CD8-positive, alpha-beta memory T cell (primary cell): ENCODE results near the gene MOSPD3. TPM values are rescaled to one million over a fixed set of nuclear protein-coding genes. Genes with fewer than 3 reads are reported as not detected.
A peak's percentile ranks its signal among the peaks of the same experiment; 100 is the strongest.

Experiments
- CTCF ChIA-PET: fragments of 350-600 bp; sonication (Branson Sonifier 250); formaldehyde crosslinking; loops from one replicate; lab custom pipeline; 2021; ENCODE audit warnings: antibody characterized with exemption; lab: Charles Lee
- POLR2A ChIA-PET: fragments of 350-600 bp; sonication (Branson Sonifier 250); formaldehyde crosslinking; loops from one replicate; lab custom pipeline; 2021; ENCODE audit warnings: antibody characterized with exemption; lab: Charles Lee
- DNase-seq, 5 donors: peaks; one replicate each; pipeline versions ENCODE4 v3.0.0 to v3.0.0-alpha.2; 2020 to 2022; ENCODE audit warnings: mixed read lengths in 1 of 5
- H3K27ac ChIP-seq: one replicate; pipeline ENCODE4 v1.7.0; 2013; ENCODE audit warnings: low read depth, mild to moderate bottlenecking, low read length, moderate library complexity
- H3K27me3 ChIP-seq: 2 replicates; pipeline ENCODE4 v1.7.0; 2013; ENCODE audit warnings: low read length, mild to moderate bottlenecking; ENCODE audit not compliant: insufficient read depth, poor library complexity, severe bottlenecking
- H3K36me3 ChIP-seq: 2 replicates; pipeline ENCODE4 v1.7.0; 2013; ENCODE audit warnings: mild to moderate bottlenecking, low read length, moderate library complexity; ENCODE audit not compliant: insufficient read depth
- H3K4me1 ChIP-seq: 2 replicates; pipeline ENCODE4 v1.7.0; 2013; ENCODE audit warnings: mild to moderate bottlenecking, low read length, moderate library complexity; ENCODE audit not compliant: insufficient read depth
- H3K4me3 ChIP-seq: 2 replicates; pipeline ENCODE4 v1.7.0; 2013; ENCODE audit warnings: mild to moderate bottlenecking, low read length
- H3K9me3 ChIP-seq: 2 replicates; pipeline ENCODE4 v1.7.0; 2013; ENCODE audit warnings: mild to moderate bottlenecking, low read length
- H3K27ac Mint-ChIP-seq, 8 donors: one replicate each; pipeline ENCODE4 v1.8.0; 2020 to 2021; ENCODE audit warnings: mixed read lengths in 8 of 8, mild to moderate bottlenecking in 6 of 8, inconsistent platforms in 3 of 8, moderate library complexity in 3 of 8
- H3K27me3 Mint-ChIP-seq, 2 donors: one replicate each; pipeline ENCODE4 v1.8.0; 2020 to 2021; ENCODE audit warnings: mixed read lengths in 2 of 2, mild to moderate bottlenecking in 1 of 2, moderate library complexity in 1 of 2
- H3K36me3 Mint-ChIP-seq, 3 donors: one replicate each; pipeline ENCODE4 v1.8.0; 2020 to 2021; ENCODE audit warnings: mixed read lengths in 3 of 3, inconsistent platforms in 1 of 3, mild to moderate bottlenecking in 1 of 3
- H3K4me1 Mint-ChIP-seq, 3 donors: one replicate each; pipeline ENCODE4 v1.8.0; 2020 to 2021; ENCODE audit warnings: mixed read lengths in 3 of 3, inconsistent platforms in 1 of 3, mild to moderate bottlenecking in 1 of 3
- H3K4me3 Mint-ChIP-seq, 7 donors: one replicate each; pipeline ENCODE4 v1.8.0; 2020 to 2021; ENCODE audit warnings: mixed read lengths in 7 of 7, mild to moderate bottlenecking in 6 of 7, moderate library complexity in 4 of 7, inconsistent platforms in 2 of 7
- H3K9me3 Mint-ChIP-seq, 5 donors: one replicate each; pipeline ENCODE4 v1.8.0; 2020 to 2022; ENCODE audit warnings: mixed read lengths in 5 of 5, mild to moderate bottlenecking in 3 of 5, moderate library complexity in 2 of 5, inconsistent platforms in 1 of 5
- polyA plus RNA-seq: library from polyadenylated mRNA; unstranded; fragments of 300-500 nt; fragmentation: Illumina TruSeq; gene quantifications from one replicate; pipeline ENCODE4 v1.2.3, GENCODE V29; 2021
- total RNA-seq, 2 experiments: library from RNA; stranded (reverse); gene quantifications; one replicate each; pipeline ENCODE4 v1.2.3, GENCODE V29; 2021

Gene MOSPD3
- total and polyA plus RNA-seq, 3 experiments from 2014 or later: 16.2 to 29.7 (median 16.3) TPM

GRCh38 chr7:100582650-100583049 is 29.7 kb upstream of the MOSPD3 start:
- no peaks in the 10 kb centered on the region for H3K27me3 ChIP-seq
- ChIA-PET CTCF (interaction anchor here (0.9 to 9.5 kb wide), 4 partner anchors 20 to 123 kb away, joined by 4 to 133 read pairs (median 25); partner anchors contain the start of gene POP7), POLR2A (interaction anchor here (0.8 to 6.0 kb wide), 6 partner anchors 11 to 155 kb away, joined by 3 to 42 read pairs (median 10); partner anchors contain the start of genes MEPCE, MOSPD3, POP7 and ZCWPW1)
- no peaks in the 10 kb centered on the region for H3K9me3 ChIP-seq
- H3K36me3 ChIP-seq: peaks cover 45% of the 10 kb centered on the region
- Mint-ChIP-seq H3K4me1 (peaks cover 25 to 50% (median 31%) of the 10 kb centered on the region in 3 donors), H3K27me3 (peaks cover 0 to 3% of the 10 kb centered on the region in 2 donors), H3K9me3 (no peaks in the 10 kb centered on the region), H3K4me3 (peak overlapping the region in 6 of 7 donors; percentile 91 to 99 (median 98)), H3K36me3 (peaks cover 0 to 39% (median 2%) of the 10 kb centered on the region in 3 donors), H3K27ac (peak overlapping the region; percentile 80 to 99 (median 95))
- no peak for DNase-seq
- H3K4me3 ChIP-seq: peak overlapping the region; percentile 87
- peak overlapping the region; percentile 68 for H3K27ac ChIP-seq
- peaks cover 54% of the 10 kb centered on the region for H3K4me1 ChIP-seq

GRCh38 chr7:100583132-100584053 is 28.9 kb upstream of the MOSPD3 start:
- H3K4me3 ChIP-seq: peak overlapping the region; percentile 87
- peaks cover 54% of the 10 kb centered on the region for H3K4me1 ChIP-seq
- peak overlapping the region; percentile 91 to 99 (median 98) for H3K4me3 Mint-ChIP-seq
- ChIA-PET CTCF (interaction anchor here (0.8 to 9.5 kb wide), 15 partner anchors 9 to 269 kb away, joined by 3 to 133 read pairs (median 6); partner anchors contain the start of genes MOSPD3, POP7 and SLC12A9), POLR2A (interaction anchor here (0.6 to 6.0 kb wide), 10 partner anchors 12 to 154 kb away, joined by 3 to 42 read pairs (median 6); partner anchors contain the start of genes MEPCE, MOSPD3, POP7 and TSC22D4)
- H3K27ac ChIP-seq: peak overlapping the region; percentile 68
- peak overlapping the region; percentile 85 to 99 (median 95) for H3K27ac Mint-ChIP-seq
- H3K9me3 Mint-ChIP-seq: no peaks in the 10 kb centered on the region
- peaks cover 39% of the 10 kb centered on the region for H3K36me3 ChIP-seq
- peak; percentile 47 to 84 (median 74) for DNase-seq
- peaks cover 29 to 54% (median 31%) of the 10 kb centered on the region in 3 donors for H3K4me1 Mint-ChIP-seq
- peaks cover 0 to 3% of the 10 kb centered on the region in 2 donors for H3K27me3 Mint-ChIP-seq
- no peaks in the 10 kb centered on the region for H3K27me3 ChIP-seq
- H3K9me3 ChIP-seq: no peaks in the 10 kb centered on the region
- peaks cover 0 to 33% (median 2%) of the 10 kb centered on the region in 3 donors for H3K36me3 Mint-ChIP-seq

GRCh38 chr7:100584054-100584682 is 28.2 kb upstream of the MOSPD3 start:
- Mint-ChIP-seq H3K36me3 (peaks cover 0 to 26% (median 2%) of the 10 kb centered on the region in 3 donors), H3K4me1 (peaks cover 30 to 56% (median 31%) of the 10 kb centered on the region in 3 donors), H3K4me3 (peak overlapping the region; percentile 91 to 99 (median 98)), H3K27me3 (peaks cover 0 to 3% of the 10 kb centered on the region in 2 donors), H3K27ac (peak overlapping the region; percentile 85 to 99 (median 95)), H3K9me3 (no peaks in the 10 kb centered on the region)
- H3K4me1 ChIP-seq: peaks cover 54% of the 10 kb centered on the region
- ChIA-PET CTCF (interaction anchor here (0.6 to 9.5 kb wide), 21 partner anchors 10 to 268 kb away, joined by 3 to 133 read pairs (median 5); partner anchors contain the start of genes AGFG2, GNB2, MOSPD3 and POP7), POLR2A (interaction anchor here (0.6 to 6.0 kb wide), 14 partner anchors 10 to 155 kb away, joined by 3 to 42 read pairs (median 6); partner anchors contain the start of genes MEPCE, MOSPD3, POP7 and TSC22D4)
- peaks cover 32% of the 10 kb centered on the region for H3K36me3 ChIP-seq
- H3K27ac ChIP-seq: peak overlapping the region; percentile 92
- H3K9me3 ChIP-seq: no peaks in the 10 kb centered on the region
- H3K27me3 ChIP-seq: no peaks in the 10 kb centered on the region
- DNase-seq: no peak
- peak overlapping the region; percentile 87 for H3K4me3 ChIP-seq

GRCh38 chr7:100584683-100585510 is 27.4 kb upstream of the MOSPD3 start:
- ChIA-PET POLR2A (interaction anchor here (0.6 to 6.0 kb wide), 22 partner anchors 7 to 156 kb away, joined by 3 to 42 read pairs (median 8); partner anchors contain the start of genes AGFG2, MEPCE, MOSPD3 and POP7), CTCF (interaction anchor here (0.6 to 9.5 kb wide), 20 partner anchors 12 to 267 kb away, joined by 3 to 133 read pairs (median 4); partner anchors contain the start of genes AGFG2, GNB2, MEPCE and MOSPD3)
- Histone ChIP-seq H3K36me3 (peaks cover 27% of the 10 kb centered on the region), H3K27me3 (no peaks in the 10 kb centered on the region), H3K4me1 (peaks cover 54% of the 10 kb centered on the region), H3K4me3 (peak overlapping the region; percentile 87), H3K9me3 (no peaks in the 10 kb centered on the region), H3K27ac (peak overlapping the region; percentile 92)
- Mint-ChIP-seq H3K27me3 (peaks cover 0 to 5% of the 10 kb centered on the region in 2 donors), H3K9me3 (no peaks in the 10 kb centered on the region), H3K36me3 (peaks cover 0 to 24% (median 0%) of the 10 kb centered on the region in 3 donors), H3K4me3 (peak overlapping the region; percentile 91 to 99 (median 98)), H3K4me1 (peaks cover 30 to 53% (median 31%) of the 10 kb centered on the region in 3 donors), H3K27ac (peak overlapping the region; percentile 85 to 99 (median 95))
- no peak for DNase-seq

- Histone ChIP-seq H3K27me3 (no peaks in the 10 kb centered on the region), H3K4me3 (peak within 1 kb of the TSS; percentile 87), H3K27ac (peak within 1 kb of the TSS; percentile 92), H3K36me3 (peaks cover 19% of the 10 kb centered on the region), H3K9me3 (no peaks in the 10 kb centered on the region), H3K4me1 (peaks cover 48% of the 10 kb centered on the region)
- Mint-ChIP-seq H3K27ac (peak within 1 kb of the TSS; percentile 85 to 99 (median 95)), H3K9me3 (no peaks in the 10 kb centered on the region), H3K4me3 (peak within 1 kb of the TSS; percentile 91 to 99 (median 98)), H3K27me3 (peaks cover 6 to 7% of the 10 kb centered on the region in 2 donors), H3K4me1 (peaks cover 30 to 53% (median 31%) of the 10 kb centered on the region in 3 donors), H3K36me3 (peaks cover 0 to 24% (median 0%) of the 10 kb centered on the region in 3 donors)
- ChIA-PET CTCF (interaction anchor here (0.9 to 9.5 kb wide), 29 partner anchors 8 to 157 kb away, joined by 3 to 133 read pairs (median 5); partner anchors contain the start of genes AGFG2, GNB2, MEPCE and MOSPD3), POLR2A (interaction anchor here (0.6 to 6.0 kb wide), 31 partner anchors 8 to 1081 kb away, joined by 3 to 42 read pairs (median 6); partner anchors contain the start of genes AGFG2, GNB2, LAMTOR4 and MEPCE)
- DNase-seq: peak in 4 of 5 donors; percentile 62 to 74 (median 68)
Observed at GRCh38 chr7:100585511-100586265, 26.7 kb upstream of the MOSPD3 start, which contains the start of gene LRCH4. Gene LRCH4 (minus strand): TSS chr7:100586129. CDS start chr7:100586100, 29 bp downstream.
